Measurements from ENCODE around the gene ZCCHC24. TPM values are rescaled to one million over a fixed set of nuclear protein-coding genes. Genes with fewer than 3 reads are reported as not detected.

The ZCCHC24 gene
- total and polyA plus RNA-seq, 2 of the 8 experiments (the other 6 are each of a cell fraction or from before 2014, with no cell fraction given): 3.9 to 6.9 TPM

GRCh38 chr10:79353726-79354125, 91.7 kb downstream of the ZCCHC24 start:
- Histone ChIP-seq H3K79me2 (ENCODE audit: control insufficient read depth in 1 of 2, insufficient read depth in 2 of 2, low read length in 2 of 2) (peaks cover 0 to 1% of the 10 kb centered on the region in 2 experiments; a peak in 1 of 4 replicates), H3K18ac (ENCODE audit: extremely low read depth, low read length) (no peak overlapping the region), H2BK15ac (ENCODE audit: low read length) (no peak overlapping the region), H3K56ac (replicated peaks; ENCODE audit: insufficient read length, low read depth, low read length) (no peak overlapping the region), H3K4me2 (ENCODE audit: insufficient read depth in 1 of 2, low read depth in 2 of 2, low read length in 2 of 2) (no peak overlapping the region), H2BK20ac (ENCODE audit: low read length) (no peak overlapping the region), H3K36me3 (ENCODE audit: control insufficient read depth in 2 of 4, insufficient read depth in 4 of 4, low read length in 3 of 4) (peaks cover 26 to 61% (median 47%) of the 10 kb centered on the region in 4 experiments), H2BK12ac (ENCODE audit: low read depth, low read length) (no peak overlapping the region), H3K14ac (ENCODE audit: insufficient read length) (no peak overlapping the region), H3K4me3 (ENCODE audit: extremely low read depth in 1 of 4, insufficient read depth in 2 of 4, low read depth in 3 of 4, low read length in 4 of 4) (no peak overlapping the region), H3K9ac (replicated peaks in 1 of 4; ENCODE audit: extremely low read depth in 1 of 4, low read depth in 3 of 4, low read length in 3 of 4) (no peak overlapping the region), H4K91ac (replicated peaks; ENCODE audit: insufficient read length, low read length) (no peak overlapping the region), H2BK5ac (ENCODE audit: low read depth, low read length) (no peak overlapping the region), H3K9me3 (ENCODE audit: insufficient read depth in 2 of 2, low read depth in 1 of 2, low read length in 1 of 2) (no peaks in the 10 kb centered on the region; a peak in 1 of 4 replicates), H4K5ac (ENCODE audit: insufficient read length, low read depth, low read length) (no peak overlapping the region), H4K8ac (ENCODE audit: extremely low read depth, insufficient read depth, low read length) (no peak overlapping the region), H3K23ac (ENCODE audit: insufficient read length) (no peak overlapping the region), H3K79me1 (ENCODE audit: low read depth, low read length) (peaks cover 9% of the 10 kb centered on the region; the same call in 1 of the 2 replicates), H2BK120ac (replicated peaks; ENCODE audit: low read depth, low read length) (no peak overlapping the region), H2AFZ (ENCODE audit: low read length) (no peak overlapping the region), H3K23me2 (ENCODE audit: low read depth, low read length) (no peaks in the 10 kb centered on the region), H3K27me3 (replicated peaks in 1 of 4; ENCODE audit: control insufficient read depth in 3 of 4, extremely low read depth in 1 of 4, insufficient read depth in 3 of 4, low read length in 3 of 4) (no peaks in the 10 kb centered on the region), H4K20me1 (replicated peaks in 1 of 2; ENCODE audit: control insufficient read depth in 1 of 2, insufficient read depth in 2 of 2, low read length in 2 of 2) (peaks cover 7 to 16% of the 10 kb centered on the region in 2 experiments), H2AK5ac (ENCODE audit: low read depth, low read length) (no peak overlapping the region), H3K27ac (ENCODE audit: low read depth, low read length) (no peak overlapping the region), H3K4me1 (replicated peaks in 1 of 4; ENCODE audit: control insufficient read depth in 3 of 4, insufficient read depth in 4 of 4, low read length in 3 of 4) (no peaks in the 10 kb centered on the region; a peak in 1 of 7 replicates), H3K4ac (replicated peaks; ENCODE audit: insufficient read length, low read depth, low read length) (no peak overlapping the region)
- WGBS, 2 experiments (ENCODE audit: extremely low coverage in 1 of 2, insufficient coverage in 1 of 2, insufficient read length in 1 of 2, insufficient replicate concordance in 2 of 2, low coverage in 1 of 2, low lambda C conversion rate in 2 of 2, missing lambda C conversion rate in 1 of 2): 90% methylated on average over 11 of the region's 11 CpGs; no CpG with 5 or more reads in 1 of the 2 experiments
- TF ChIP-seq RFX5 (IDR thresholded peaks at IDR 0.05; ENCODE audit: borderline replicate concordance, low read depth, low read length): no peak
- TF ChIP-seq CREB1 (IDR thresholded peaks at IDR 0.05): no peak
- TF ChIP-seq GTF2F1 (IDR thresholded peaks at IDR 0.05; ENCODE audit: borderline replicate concordance, low read depth, low read length): no peak
- no peak for TF ChIP-seq BACH1 (IDR thresholded peaks at IDR 0.05; ENCODE audit: low read length)
- no peak for TF ChIP-seq NANOG (IDR thresholded peaks at IDR 0.05; ENCODE audit: insufficient read depth, low read depth, low read length, poor library complexity, severe bottlenecking)
- TF ChIP-seq SP4 (IDR thresholded peaks at IDR 0.05; ENCODE audit: low read length): no peak
- TF ChIP-seq KDM1A (IDR thresholded peaks at IDR 0.05; ENCODE audit: borderline replicate concordance, low read length): no peak
- no peak for TF ChIP-seq EZH2 (IDR thresholded peaks at IDR 0.05; ENCODE audit: low read depth, low read length, severe bottlenecking)
- no peak for TF ChIP-seq POU5F1 (IDR thresholded peaks at IDR 0.05; ENCODE audit: low read depth, low read length)
- TF ChIP-seq PHF8 (conservative IDR thresholded peaks at IDR 0.05; ENCODE audit: low read depth, low read length): no peak
- no peak for DNase-seq (ENCODE audit: low read depth in 1 of 2, low spot score in 2 of 2)
- no peak for FAIRE-seq
- POLR2A ChIA-PET (ENCODE audit: partially characterized antibody): no interaction called here
- CTCF ChIA-PET (ENCODE audit: partially characterized antibody): interaction anchor here (2.0 kb wide), 1 partner anchor 21 kb away, joined by 6 read pairs; no protein-coding TSS in a partner anchor
